Loucy (cell line): ENCODE measurements around the gene BTN3A1.

ENCODE experiments used
- CTCF ChIP-seq: fragments of 200-600 bp; sonication (generic); conservative IDR thresholded peaks from 2 replicates; pipeline ENCODE4 v1.5.1; 2014; ENCODE audit warnings: mild to moderate bottlenecking, antibody characterized with exemption, low read length
- EZH2phosphoT487 ChIP-seq: fragments of 200-600 bp; IDR thresholded peaks from 2 replicates; pipeline ENCODE4 v1.6.1; 2018; ENCODE audit warnings: antibody characterized with exemption, mild to moderate bottlenecking, moderate library complexity, borderline replicate concordance

GRCh38 chr6:26375270-26375669 lies 26.8 kb upstream of the BTN3A1 start:
- no peak for TF ChIP-seq EZH2phosphoT487
- TF ChIP-seq CTCF, result no peak
